Fibroblast of the conjunctiva (primary cell): ENCODE data around the gene ZBTB44.
"Not testable (repeated sequence)": the region's sequence is repeated elsewhere in the genome, so short reads cannot be mapped to it uniquely, and the experiment has no call there.

ENCODE experiments used
- DNase-seq: peaks from one replicate; pipeline ENCODE4 v3.0.0-alpha.2; 2010; ENCODE audit warnings: low read depth

ZBTB44 gene

GRCh38 chr11:130314750-130315285 is at the start of gene ZBTB44:
ZBTB44 (minus strand) TSS chr11:130314917; CDS start chr11:130261873, 53,044 bp downstream.
- peak; percentile 80 for DNase-seq

- DNase-seq = no peak
Measured at GRCh38 chr11:130359419-130359818, 44.7 kb upstream of the ZBTB44 start.

- no peak for DNase-seq
Measured at GRCh38 chr11:130358398-130358797, 43.7 kb upstream of the ZBTB44 start.

- DNase-seq = no peak
Measured at GRCh38 chr11:130347261-130347660, 32.5 kb upstream of the ZBTB44 start.

- DNase-seq = no peak
Measured at GRCh38 chr11:130344841-130345240, 30.1 kb upstream of the ZBTB44 start.

GRCh38 chr11:130340671-130341319 is 26.1 kb upstream of the ZBTB44 start:
- DNase-seq = no peak

GRCh38 chr11:130338667-130339066 is 23.9 kb upstream of the ZBTB44 start:
- DNase-seq = no peak

- DNase-seq = no peak
Measured at GRCh38 chr11:130337281-130338089, 22.8 kb upstream of the ZBTB44 start.

- DNase-seq = not testable (repeated sequence)
Measured at GRCh38 chr11:130331397-130331796, 16.7 kb upstream of the ZBTB44 start.

- DNase-seq = no peak
Measured at GRCh38 chr11:130330101-130330684, 15.5 kb upstream of the ZBTB44 start.

GRCh38 chr11:130328420-130328819 is 13.7 kb upstream of the ZBTB44 start:
- DNase-seq = no peak

GRCh38 chr11:130327716-130328115 is 13.0 kb upstream of the ZBTB44 start:
- DNase-seq = no peak

- DNase-seq = no peak
Measured at GRCh38 chr11:130325691-130326090, 11.0 kb upstream of the ZBTB44 start.

- DNase-seq = peak; percentile 8
Measured at GRCh38 chr11:130323452-130324450, 9.0 kb upstream of the ZBTB44 start.

GRCh38 chr11:130322126-130322525 is 7.4 kb upstream of the ZBTB44 start:
- DNase-seq = no peak

GRCh38 chr11:130318031-130318673 is 3.4 kb upstream of the ZBTB44 start:
- DNase-seq = no peak

GRCh38 chr11:130315354-130315970 is 745 bp upstream of the ZBTB44 start:
- DNase-seq = no peak

- no peak for DNase-seq
Measured at GRCh38 chr11:130314184-130314749, 450 bp downstream of the ZBTB44 start.

- DNase-seq = no peak
Measured at GRCh38 chr11:130313383-130314183, 1.1 kb downstream of the ZBTB44 start.
